Retinal pigment epithelial cell (primary cell): ENCODE data around the gene E2F1.
"Not testable (repeated sequence)": the region's sequence is repeated elsewhere in the genome, so short reads cannot be mapped to it uniquely, and the experiment has no call there.

Experiments used
- DNase-seq: peaks from one replicate; pipeline ENCODE4 v3.0.0-alpha.2; 2010; ENCODE audit warnings: low read depth
- H3K4me3 ChIP-seq: 2 replicates; pipeline ENCODE4 v1.5.1; 2011; ENCODE audit warnings: mild to moderate bottlenecking, low read length, control low read depth, moderate library complexity
- CTCF ChIP-seq: conservative IDR thresholded peaks from 2 replicates; pipeline ENCODE4 v1.5.1; 2011; ENCODE audit warnings: low read depth, low read length, control low read depth, inconsistent platforms

Gene E2F1

GRCh38 chr20:33702861-33703260 is 16.7 kb upstream of the E2F1 start:
- TF ChIP-seq CTCF = no peak
- H3K4me3 ChIP-seq = no peak overlapping the region

GRCh38 chr20:33701629-33702450 is 15.7 kb upstream of the E2F1 start:
- TF ChIP-seq CTCF = no peak
- DNase-seq = no peak
- H3K4me3 ChIP-seq = no peak overlapping the region

More at GRCh38 chr20:33702861-33703260, 16.7 kb upstream of the E2F1 start:
- DNase-seq = no peak

- H3K4me3 ChIP-seq, DNase-seq: not testable (repeated sequence)
Measured at GRCh38 chr20:33700696-33701441, 14.7 kb upstream of the E2F1 start.

- H3K4me3 ChIP-seq, DNase-seq: not testable (repeated sequence)
Measured at GRCh38 chr20:33698966-33699365, 12.8 kb upstream of the E2F1 start.

GRCh38 chr20:33697129-33697528 is 10.9 kb upstream of the E2F1 start:
- no peak overlapping the region for H3K4me3 ChIP-seq
- no peak for DNase-seq
- no peak for TF ChIP-seq CTCF

- H3K4me3 ChIP-seq = no peak overlapping the region
- DNase-seq = no peak
- TF ChIP-seq CTCF = no peak
Measured at GRCh38 chr20:33696448-33696847, 10.3 kb upstream of the E2F1 start.

GRCh38 chr20:33694639-33695012 is 8.4 kb upstream of the E2F1 start:
- no peak for DNase-seq
- H3K4me3 ChIP-seq = no peak overlapping the region
- no peak for TF ChIP-seq CTCF
